Subcutaneous abdominal adipose tissue (tissue), 5 donors: ENCODE measurements around the gene ANTXRL.
"Not testable (repeated sequence)": the region's sequence is repeated elsewhere in the genome, so short reads cannot be mapped to it uniquely, and the experiment has no call there.

Source experiments
- H3K27ac ChIP-seq: one replicate; pipeline ENCODE4 v1.7.0; 2013; ENCODE audit warnings: low read depth, mild to moderate bottlenecking, inconsistent platforms, low read length, moderate library complexity
- H3K27me3 ChIP-seq, 5 donors: one replicate each; pipeline ENCODE4 v1.7.0; 2013; ENCODE audit warnings: low read length in 5 of 5, inconsistent platforms in 1 of 5; ENCODE audit not compliant: control insufficient read depth in 5 of 5, insufficient read depth in 4 of 5
- H3K36me3 ChIP-seq, 5 donors: one replicate each; pipeline ENCODE4 v1.7.0; 2013; ENCODE audit warnings: low read length in 5 of 5; ENCODE audit not compliant: control insufficient read depth in 5 of 5, insufficient read depth in 5 of 5
- H3K4me1 ChIP-seq, 5 donors: one replicate each; pipeline ENCODE4 v1.7.0; 2013; ENCODE audit warnings: low read length in 5 of 5, mild to moderate bottlenecking in 3 of 5, moderate library complexity in 1 of 5; ENCODE audit not compliant: control insufficient read depth in 5 of 5, insufficient read depth in 5 of 5
- H3K4me3 ChIP-seq, 5 donors: one replicate each; pipeline ENCODE4 v1.7.0; 2013; ENCODE audit warnings: low read length in 5 of 5, low read depth in 1 of 5
- H3K9ac ChIP-seq, 5 donors: one replicate each; pipeline ENCODE4 v1.7.0; 2013; ENCODE audit warnings: low read length in 5 of 5, mild to moderate bottlenecking in 4 of 5, moderate library complexity in 3 of 5
- H3K9me3 ChIP-seq, 5 donors: one replicate each; pipeline ENCODE4 v1.7.0; 2013; ENCODE audit warnings: low read length in 5 of 5; ENCODE audit not compliant: control insufficient read depth in 5 of 5
- donor health status: healthy.
- donor health status: healthy.
- donor health status: healthy.
- donor health status: healthy.
- donor health status: healthy.

Gene ANTXRL

GRCh38 chr10:46254467-46254866, 32.3 kb upstream of the ANTXRL start:
- Histone ChIP-seq H3K9ac (no peak overlapping the region), H3K36me3 (no peaks in the 10 kb centered on the region), H3K4me1 (peaks cover 6 to 8% (median 6%) of the 10 kb centered on the region in 5 donors), H3K27me3 (no peaks in the 10 kb centered on the region), H3K9me3 (no peaks in the 10 kb centered on the region), H3K4me3 (no peak overlapping the region), H3K27ac (no peak overlapping the region)

GRCh38 chr10:46255210-46255609, 31.6 kb upstream of the ANTXRL start:
- H3K4me1 ChIP-seq, H3K27me3 ChIP-seq, H3K9ac ChIP-seq, H3K27ac ChIP-seq, H3K36me3 ChIP-seq, H3K9me3 ChIP-seq, H3K4me3 ChIP-seq: not testable (repeated sequence)

GRCh38 chr10:46255801-46256747, 30.7 kb upstream of the ANTXRL start:
- Histone ChIP-seq H3K9ac (no peak overlapping the region), H3K4me1 (peaks cover 6 to 8% (median 6%) of the 10 kb centered on the region in 5 donors), H3K27ac (no peak overlapping the region), H3K27me3 (no peaks in the 10 kb centered on the region), H3K36me3 (no peaks in the 10 kb centered on the region), H3K9me3 (no peaks in the 10 kb centered on the region), H3K4me3 (peak overlapping the region in 2 of 5 donors; percentile 24 to 27)

GRCh38 chr10:46257099-46257498, 29.7 kb upstream of the ANTXRL start:
- Histone ChIP-seq H3K27me3 (no peaks in the 10 kb centered on the region), H3K27ac (no peak overlapping the region), H3K36me3 (no peaks in the 10 kb centered on the region), H3K9ac (no peak overlapping the region), H3K4me1 (peaks cover 6 to 8% (median 6%) of the 10 kb centered on the region in 5 donors), H3K4me3 (no peak overlapping the region), H3K9me3 (no peaks in the 10 kb centered on the region)

GRCh38 chr10:46262906-46263560, 23.8 kb upstream of the ANTXRL start:
- H3K9me3 ChIP-seq, H3K4me3 ChIP-seq, H3K36me3 ChIP-seq, H3K27me3 ChIP-seq, H3K4me1 ChIP-seq, H3K9ac ChIP-seq, H3K27ac ChIP-seq: not testable (repeated sequence)

GRCh38 chr10:46263831-46264268, 22.9 kb upstream of the ANTXRL start:
- Histone ChIP-seq H3K36me3 (no peaks in the 10 kb centered on the region), H3K9ac (no peak overlapping the region), H3K27me3 (no peaks in the 10 kb centered on the region), H3K4me1 (no peaks in the 10 kb centered on the region), H3K27ac (no peak overlapping the region), H3K9me3 (no peaks in the 10 kb centered on the region), H3K4me3 (no peak overlapping the region)

- Histone ChIP-seq H3K36me3 (no peaks in the 10 kb centered on the region), H3K27ac (no peak overlapping the region), H3K27me3 (no peaks in the 10 kb centered on the region), H3K4me3 (no peak overlapping the region), H3K4me1 (no peaks in the 10 kb centered on the region), H3K9ac (no peak overlapping the region), H3K9me3 (no peaks in the 10 kb centered on the region)
Observed at GRCh38 chr10:46264336-46264735, 22.5 kb upstream of the ANTXRL start.

- H3K9me3 ChIP-seq, result no peaks in the 10 kb centered on the region
Observed at GRCh38 chr10:46264737-46265368, 21.9 kb upstream of the ANTXRL start.

GRCh38 chr10:46265566-46266305, 21.1 kb upstream of the ANTXRL start:
- not testable (repeated sequence) for H3K27me3 ChIP-seq, H3K27ac ChIP-seq, H3K4me3 ChIP-seq, H3K4me1 ChIP-seq, H3K9ac ChIP-seq, H3K36me3 ChIP-seq, H3K9me3 ChIP-seq

More at GRCh38 chr10:46264737-46265368, 21.9 kb upstream of the ANTXRL start:
- H3K4me1 ChIP-seq, result no peaks in the 10 kb centered on the region
- no peaks in the 10 kb centered on the region for H3K27me3 ChIP-seq
- no peaks in the 10 kb centered on the region for H3K36me3 ChIP-seq
- no peak overlapping the region for H3K4me3 ChIP-seq
- no peak overlapping the region for H3K9ac ChIP-seq
- no peak overlapping the region for H3K27ac ChIP-seq
